Nephron progenitor cell (in vitro differentiated cells): ENCODE measurements around the gene SHB.
"Not testable (repeated sequence)": the region's sequence is repeated elsewhere in the genome, so short reads cannot be mapped to it uniquely, and the experiment has no call there.

Experiments
- DNase-seq: peaks from one replicate; pipeline ENCODE4 v3.0.0; 2021
- H3K27ac Mint-ChIP-seq: 2 replicates; pipeline ENCODE4 v1.8.0; 2021; ENCODE audit warnings: mild to moderate bottlenecking, moderate library complexity, mixed read lengths
- H3K27me3 Mint-ChIP-seq: 2 replicates; pipeline ENCODE4 v1.8.0; 2021; ENCODE audit warnings: mild to moderate bottlenecking, low read depth, mixed read lengths; ENCODE audit not compliant: poor library complexity
- H3K36me3 Mint-ChIP-seq: 2 replicates; pipeline ENCODE4 v1.8.0; 2021; ENCODE audit warnings: low read depth, mixed read lengths
- H3K4me1 Mint-ChIP-seq: 2 replicates; pipeline ENCODE4 v1.8.0; 2021; ENCODE audit warnings: mixed read lengths
- H3K4me3 Mint-ChIP-seq: 2 replicates; pipeline ENCODE4 v1.8.0; 2021; ENCODE audit warnings: mild to moderate bottlenecking, moderate library complexity, mixed read lengths
- H3K9me3 Mint-ChIP-seq: 2 replicates; pipeline ENCODE4 v1.8.0; 2021; ENCODE audit warnings: mild to moderate bottlenecking, moderate library complexity, mixed read lengths
- TF ChIP-seq, protein P1 (sequence below): fragments of 200-600 bp; sonication (generic); IDR thresholded peaks from 2 replicates; pipeline ENCODE4 v1.5.0; 2021; ENCODE audit warnings: antibody characterized with exemption

The SHB gene

DNA sequence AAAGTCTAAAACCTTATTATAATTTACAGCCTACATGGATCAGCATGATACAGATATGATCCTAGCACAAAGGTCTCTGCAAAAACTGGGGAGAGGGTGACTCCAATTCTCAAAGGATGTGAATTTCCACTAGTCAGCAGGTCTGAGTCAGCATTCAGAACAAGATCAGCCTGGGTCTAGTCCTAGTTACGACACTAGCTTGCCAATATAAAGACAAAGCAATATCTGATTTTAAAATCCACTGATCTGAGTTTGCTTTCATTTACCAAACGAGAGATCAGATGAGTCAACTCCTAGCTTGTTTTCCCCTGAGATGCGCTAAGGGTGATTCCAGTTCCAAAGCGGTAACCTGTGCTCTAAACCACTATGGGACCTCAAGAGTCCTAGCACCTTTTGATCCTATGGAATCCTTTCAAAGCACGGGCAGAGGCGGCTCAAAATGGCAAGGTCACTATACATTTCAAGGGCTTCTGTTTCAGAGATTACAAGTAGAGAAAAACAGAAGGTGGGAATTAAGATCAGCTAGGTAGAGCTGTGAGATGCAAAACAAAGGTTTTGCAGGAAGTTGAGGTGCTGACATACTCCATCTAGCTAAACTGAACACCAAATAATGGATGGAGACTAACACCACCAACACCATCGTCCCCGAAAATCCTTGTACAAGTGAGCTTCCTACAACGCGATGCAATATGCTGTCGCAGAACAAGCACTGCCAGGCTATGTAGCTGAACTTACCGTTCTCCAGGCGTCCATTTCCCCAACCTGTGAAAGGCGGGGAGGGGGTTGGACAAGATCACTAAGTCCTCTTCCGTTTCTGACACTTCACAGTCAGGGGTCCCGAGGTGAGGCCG, 166.0 kb downstream of the SHB start:
- TF ChIP-seq, protein P1, sequence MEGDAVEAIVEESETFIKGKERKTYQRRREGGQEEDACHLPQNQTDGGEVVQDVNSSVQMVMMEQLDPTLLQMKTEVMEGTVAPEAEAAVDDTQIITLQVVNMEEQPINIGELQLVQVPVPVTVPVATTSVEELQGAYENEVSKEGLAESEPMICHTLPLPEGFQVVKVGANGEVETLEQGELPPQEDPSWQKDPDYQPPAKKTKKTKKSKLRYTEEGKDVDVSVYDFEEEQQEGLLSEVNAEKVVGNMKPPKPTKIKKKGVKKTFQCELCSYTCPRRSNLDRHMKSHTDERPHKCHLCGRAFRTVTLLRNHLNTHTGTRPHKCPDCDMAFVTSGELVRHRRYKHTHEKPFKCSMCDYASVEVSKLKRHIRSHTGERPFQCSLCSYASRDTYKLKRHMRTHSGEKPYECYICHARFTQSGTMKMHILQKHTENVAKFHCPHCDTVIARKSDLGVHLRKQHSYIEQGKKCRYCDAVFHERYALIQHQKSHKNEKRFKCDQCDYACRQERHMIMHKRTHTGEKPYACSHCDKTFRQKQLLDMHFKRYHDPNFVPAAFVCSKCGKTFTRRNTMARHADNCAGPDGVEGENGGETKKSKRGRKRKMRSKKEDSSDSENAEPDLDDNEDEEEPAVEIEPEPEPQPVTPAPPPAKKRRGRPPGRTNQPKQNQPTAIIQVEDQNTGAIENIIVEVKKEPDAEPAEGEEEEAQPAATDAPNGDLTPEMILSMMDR = no peak
- peak overlapping the region; percentile 45 for H3K27ac Mint-ChIP-seq
- H3K36me3 Mint-ChIP-seq = peaks cover 13% of the 10 kb centered on the region
- peaks cover 39% of the 10 kb centered on the region for H3K4me1 Mint-ChIP-seq
- no peak for DNase-seq
- H3K27me3 Mint-ChIP-seq = peaks cover 8% of the 10 kb centered on the region
- H3K4me3 Mint-ChIP-seq = peak overlapping the region; percentile 90
- no peaks in the 10 kb centered on the region for H3K9me3 Mint-ChIP-seq

DNA sequence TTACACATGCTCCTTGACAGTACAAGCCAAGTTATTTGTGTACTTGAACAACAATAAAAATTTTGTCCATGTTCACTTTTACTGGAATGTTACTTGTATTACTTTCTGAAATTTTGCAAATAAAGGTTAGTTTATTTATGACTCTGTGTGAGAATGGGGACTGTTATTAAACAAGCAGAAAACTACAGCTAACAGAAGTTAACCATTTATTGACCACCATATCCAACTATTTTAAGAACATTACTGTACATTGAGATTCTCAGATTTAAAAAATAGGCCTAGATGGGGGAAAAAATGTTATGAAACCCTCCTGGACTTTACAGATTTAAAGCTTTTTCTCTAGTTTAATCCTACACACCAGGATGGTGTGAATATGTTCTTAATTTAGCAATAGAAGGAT, 166.9 kb downstream of the SHB start:
- peaks cover 39% of the 10 kb centered on the region for H3K4me1 Mint-ChIP-seq
- H3K27me3 Mint-ChIP-seq = peaks cover 8% of the 10 kb centered on the region
- no peak overlapping the region for H3K27ac Mint-ChIP-seq
- H3K9me3 Mint-ChIP-seq = no peaks in the 10 kb centered on the region
- no peak for DNase-seq
- peak overlapping the region; percentile 23 for H3K4me3 Mint-ChIP-seq
- H3K36me3 Mint-ChIP-seq = peaks cover 18% of the 10 kb centered on the region
- TF ChIP-seq, protein P1 = no peak

DNA sequence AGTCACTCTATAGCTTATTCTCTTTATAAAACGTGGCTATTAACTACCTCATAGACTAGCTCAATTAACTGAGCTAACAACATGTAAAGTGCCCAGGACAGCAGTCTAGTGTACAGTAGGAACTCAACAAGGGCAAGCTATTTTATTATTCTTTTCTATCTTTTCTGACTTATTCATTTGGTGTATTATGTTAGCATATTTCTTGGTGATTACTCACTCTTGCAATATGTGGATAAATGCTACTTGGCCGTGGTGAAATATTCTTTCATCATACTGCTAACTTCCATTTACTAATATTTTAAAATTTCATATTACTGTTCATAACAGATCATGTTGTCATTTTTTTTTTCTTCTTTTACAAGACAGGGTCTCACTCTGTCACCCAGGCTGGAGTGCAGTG, 170.0 kb downstream of the SHB start:
- Mint-ChIP-seq H3K36me3 (peaks cover 46% of the 10 kb centered on the region), H3K4me1 (peaks cover 16% of the 10 kb centered on the region), H3K27me3 (no peaks in the 10 kb centered on the region), H3K9me3 (no peaks in the 10 kb centered on the region), H3K27ac (no peak overlapping the region), H3K4me3 (no peak overlapping the region)
- TF ChIP-seq, protein P1 = no peak
- DNase-seq = no peak

DNA sequence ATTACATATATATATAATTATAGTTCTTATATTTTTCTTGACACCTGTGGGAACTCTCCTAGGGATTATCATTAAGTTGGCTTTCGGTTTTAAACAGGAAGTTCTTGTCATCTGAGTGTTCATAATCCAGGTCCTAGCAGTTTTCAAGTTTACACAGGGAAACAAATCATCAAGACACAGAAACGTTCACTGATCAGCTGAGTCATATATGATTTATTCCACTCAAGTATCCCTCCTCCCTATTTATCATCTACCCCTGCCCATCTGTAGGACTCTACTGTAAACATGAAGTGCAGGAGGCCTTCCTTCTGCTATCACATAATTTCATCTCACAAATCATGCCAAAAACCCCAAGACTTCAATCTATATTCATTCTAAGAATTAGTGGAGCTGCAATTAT, 171.4 kb downstream of the SHB start:
- Mint-ChIP-seq H3K36me3 (peaks cover 60% of the 10 kb centered on the region), H3K9me3 (no peaks in the 10 kb centered on the region), H3K27me3 (no peaks in the 10 kb centered on the region), H3K27ac (no peak overlapping the region), H3K4me3 (no peak overlapping the region), H3K4me1 (peaks cover 8% of the 10 kb centered on the region)
- DNase-seq = no peak
- TF ChIP-seq, protein P1 = no peak

DNA sequence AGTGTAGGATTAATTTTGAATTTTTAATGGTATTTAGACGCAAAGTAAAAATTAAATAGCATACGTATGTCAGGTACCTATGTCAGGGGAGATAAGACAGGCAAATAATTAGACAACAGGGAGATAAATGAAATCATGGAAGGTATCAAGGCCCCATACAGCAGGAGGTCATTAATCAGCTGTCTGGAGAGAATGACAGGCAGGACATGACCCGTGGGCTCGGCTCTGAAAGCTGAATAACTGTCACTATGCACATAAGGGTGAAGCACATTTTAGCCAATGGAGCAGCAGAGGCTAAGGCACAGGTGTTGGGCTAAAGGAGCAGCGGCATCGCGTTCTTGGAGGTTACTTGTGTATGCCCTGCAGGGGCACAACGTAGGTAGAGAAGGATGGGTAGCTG, 177.0 kb downstream of the SHB start:
- DNase-seq = no peak
- TF ChIP-seq, protein P1 = no peak
- H3K9me3 Mint-ChIP-seq = peaks cover 6% of the 10 kb centered on the region
- H3K4me3 Mint-ChIP-seq = no peak overlapping the region
- H3K4me1 Mint-ChIP-seq = no peaks in the 10 kb centered on the region
- H3K36me3 Mint-ChIP-seq = peaks cover 83% of the 10 kb centered on the region
- no peaks in the 10 kb centered on the region for H3K27me3 Mint-ChIP-seq
- H3K27ac Mint-ChIP-seq = no peak overlapping the region

DNA sequence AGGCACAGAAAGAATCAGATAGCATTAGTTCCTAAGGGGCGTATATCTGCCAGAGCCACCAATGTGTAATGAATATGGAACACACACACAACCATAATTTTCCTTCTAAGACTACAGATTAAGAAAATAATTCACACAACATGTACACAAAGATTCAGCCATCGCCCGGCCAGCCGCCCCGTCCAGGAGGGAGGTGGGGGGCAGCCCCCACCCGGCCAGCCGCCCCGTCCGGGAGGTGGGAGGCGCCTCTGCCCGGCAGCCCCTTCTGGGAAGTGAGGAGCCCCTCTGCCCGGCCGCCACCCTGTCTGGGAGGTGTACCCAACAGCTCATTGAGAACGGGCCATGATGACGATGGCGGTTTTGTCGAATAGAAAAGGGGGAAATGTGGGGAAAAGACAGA, 178.0 kb downstream of the SHB start:
- not testable (repeated sequence) for DNase-seq, H3K4me1 Mint-ChIP-seq, H3K27ac Mint-ChIP-seq, H3K27me3 Mint-ChIP-seq, H3K4me3 Mint-ChIP-seq, H3K9me3 Mint-ChIP-seq
- H3K36me3 Mint-ChIP-seq = peaks cover 81% of the 10 kb centered on the region
